OCI-LY3 (cell line): ENCODE measurements around the gene RIIAD1.

Source experiments
- EZH2phosphoT487 ChIP-seq: fragments of 200-600 bp; shearing (Covaris generic); IDR thresholded peaks from 2 replicates; pipeline ENCODE4 v1.6.1; 2018; ENCODE audit warnings: antibody characterized with exemption, mixed run types, low read depth
- TF ChIP-seq, protein P1 (sequence below): fragments of 200-600, 300-600 bp; sonication (generic); IDR thresholded peaks from 2 replicates; pipeline ENCODE4 v1.5.1; 2014; ENCODE audit warnings: antibody characterized with exemption, low read length, low read depth

DNA sequence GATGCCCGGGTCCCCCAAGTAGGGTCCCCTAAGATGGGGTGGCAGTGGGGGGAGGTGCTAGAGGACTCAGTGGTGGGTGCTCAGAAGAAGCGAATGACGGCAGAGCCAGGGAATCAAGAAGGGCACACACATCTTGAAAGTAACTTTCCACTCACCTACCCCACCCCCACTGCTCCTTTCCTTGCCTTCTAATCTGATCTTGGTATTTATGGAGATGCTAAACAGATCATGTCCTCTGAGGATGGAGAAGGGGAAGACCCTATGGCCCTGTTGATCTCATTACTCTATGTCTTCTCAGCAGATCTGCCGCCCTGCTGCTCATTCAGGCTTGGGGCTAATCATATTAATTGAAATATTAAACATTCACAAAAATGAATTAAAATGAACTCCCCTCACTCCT lies 2.7 kb upstream of the RIIAD1 start:
- TF ChIP-seq, protein P1, sequence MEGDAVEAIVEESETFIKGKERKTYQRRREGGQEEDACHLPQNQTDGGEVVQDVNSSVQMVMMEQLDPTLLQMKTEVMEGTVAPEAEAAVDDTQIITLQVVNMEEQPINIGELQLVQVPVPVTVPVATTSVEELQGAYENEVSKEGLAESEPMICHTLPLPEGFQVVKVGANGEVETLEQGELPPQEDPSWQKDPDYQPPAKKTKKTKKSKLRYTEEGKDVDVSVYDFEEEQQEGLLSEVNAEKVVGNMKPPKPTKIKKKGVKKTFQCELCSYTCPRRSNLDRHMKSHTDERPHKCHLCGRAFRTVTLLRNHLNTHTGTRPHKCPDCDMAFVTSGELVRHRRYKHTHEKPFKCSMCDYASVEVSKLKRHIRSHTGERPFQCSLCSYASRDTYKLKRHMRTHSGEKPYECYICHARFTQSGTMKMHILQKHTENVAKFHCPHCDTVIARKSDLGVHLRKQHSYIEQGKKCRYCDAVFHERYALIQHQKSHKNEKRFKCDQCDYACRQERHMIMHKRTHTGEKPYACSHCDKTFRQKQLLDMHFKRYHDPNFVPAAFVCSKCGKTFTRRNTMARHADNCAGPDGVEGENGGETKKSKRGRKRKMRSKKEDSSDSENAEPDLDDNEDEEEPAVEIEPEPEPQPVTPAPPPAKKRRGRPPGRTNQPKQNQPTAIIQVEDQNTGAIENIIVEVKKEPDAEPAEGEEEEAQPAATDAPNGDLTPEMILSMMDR, result no peak
- TF ChIP-seq EZH2phosphoT487, result no peak
